HG02763 (cell line): ENCODE results near the gene VTI1A.

Experiments used
- ATAC-seq: cut with Tn5 transposase; IDR thresholded peaks from one replicate; pipeline ENCODE4 v1.9.1; 2021; ENCODE audit warnings: mild to moderate bottlenecking, moderate library complexity; ENCODE audit not compliant: unreplicated experiment

VTI1A gene

DNA sequence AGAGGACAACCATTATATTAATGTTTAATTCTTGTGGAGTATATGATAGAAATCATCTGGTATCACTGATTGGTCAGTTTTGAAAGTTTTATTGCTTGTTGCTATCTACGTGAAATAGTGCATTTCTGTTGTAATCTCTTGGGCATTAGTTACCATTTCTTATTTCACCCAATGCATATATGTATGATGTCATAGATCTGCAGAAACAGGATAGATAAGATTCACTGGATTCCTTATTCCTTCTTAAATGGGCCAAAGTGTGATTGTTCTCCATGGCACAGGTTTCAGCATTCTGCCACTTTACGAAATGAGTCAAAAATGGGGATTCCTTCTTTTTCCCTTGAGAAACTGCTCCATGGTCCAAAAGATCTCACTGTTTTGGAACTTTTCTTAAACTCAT, 56.6 kb downstream of the VTI1A start:
- ATAC-seq: no peak

DNA sequence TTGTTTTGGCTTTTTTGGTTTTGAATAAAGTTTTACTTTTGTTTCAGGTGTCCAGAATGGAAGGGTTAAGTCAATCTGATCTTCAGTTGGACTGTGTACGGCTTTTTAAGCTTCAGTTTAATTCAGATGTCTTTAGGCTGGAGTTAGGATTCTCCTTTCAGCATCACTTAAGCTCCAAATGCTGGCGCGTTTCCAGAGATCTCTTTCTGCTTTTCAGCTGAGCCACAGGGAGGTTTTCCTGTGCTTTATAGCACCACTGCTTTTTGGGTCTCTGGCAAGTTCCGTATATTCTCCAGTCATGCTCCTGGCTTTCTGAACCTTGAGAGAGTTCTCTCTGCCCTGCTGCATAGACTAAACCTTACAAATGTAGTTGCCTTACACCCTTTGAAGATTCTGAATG, 60.0 kb downstream of the VTI1A start:
- no peak for ATAC-seq

DNA sequence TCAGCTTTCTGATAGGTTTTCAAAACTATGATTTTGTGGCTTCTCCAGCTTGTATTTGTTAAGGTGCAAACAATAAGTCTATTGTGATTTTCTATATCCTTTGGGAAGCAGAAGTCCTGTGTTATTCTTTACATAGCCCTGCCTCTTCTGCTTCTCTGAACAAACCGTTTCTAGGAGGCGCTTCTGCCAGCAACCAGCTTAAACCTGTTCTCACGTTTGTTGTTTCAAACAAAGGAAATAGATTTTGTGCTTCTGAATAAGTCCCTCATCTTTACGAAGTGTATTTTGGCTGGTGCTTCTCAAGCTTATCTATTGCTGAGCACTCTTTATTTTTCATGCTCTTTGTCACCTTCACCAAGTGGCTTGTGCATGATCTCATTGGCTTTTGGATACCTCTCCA, 61.0 kb downstream of the VTI1A start:
- no peak for ATAC-seq

DNA sequence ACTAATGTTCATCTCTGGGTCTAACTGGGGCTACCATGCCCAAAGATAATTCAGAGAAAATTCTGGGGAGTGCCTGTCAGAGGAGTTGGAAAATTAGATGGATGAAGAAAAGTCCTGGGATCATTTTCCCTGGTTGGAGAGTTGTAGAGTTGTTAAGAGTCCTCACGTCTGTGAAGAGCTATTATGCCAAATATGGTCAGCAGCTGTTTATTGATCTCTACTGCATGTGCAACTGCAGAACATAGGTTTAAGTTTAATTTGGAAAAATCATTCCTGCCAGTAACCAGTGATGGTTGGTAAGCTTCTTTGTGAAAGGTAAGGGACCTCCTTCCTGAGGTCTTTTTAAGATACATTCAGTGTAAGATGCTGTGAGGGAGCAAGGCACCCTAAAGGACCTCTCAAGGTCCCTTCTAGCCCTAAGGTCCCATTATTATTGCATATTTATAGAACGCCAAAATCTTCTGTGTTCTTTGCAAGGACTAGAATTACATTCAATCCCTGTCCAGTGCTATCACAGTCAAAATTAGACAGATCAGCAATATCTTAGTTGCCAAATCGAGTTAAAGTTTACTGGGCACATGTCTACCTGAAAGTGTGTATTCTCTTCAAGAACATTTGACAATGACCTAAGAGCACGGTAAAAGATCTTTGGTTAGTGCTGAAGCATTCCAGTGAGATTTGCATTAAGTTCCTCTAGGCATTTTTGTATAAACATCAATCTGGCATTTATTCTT, 62.7 kb downstream of the VTI1A start:
- ATAC-seq: no peak

DNA sequence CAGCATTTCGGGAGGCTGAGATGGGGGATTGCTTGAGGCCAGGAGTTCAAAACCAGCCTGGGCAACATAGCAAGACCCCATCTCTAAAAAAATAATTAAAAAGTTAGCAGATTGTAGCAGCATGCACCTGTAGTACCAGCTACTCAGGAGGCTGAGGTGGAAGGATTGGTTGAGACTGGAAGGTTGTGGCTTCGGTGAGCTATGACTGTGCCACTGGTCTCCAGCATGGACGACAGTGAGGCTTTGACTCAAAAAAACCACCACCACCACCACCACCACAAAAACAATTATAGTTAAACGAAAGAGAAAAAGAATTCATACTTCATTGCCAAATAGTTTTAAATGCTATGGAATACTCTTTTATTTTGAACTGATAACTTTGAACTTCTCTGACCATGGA, 63.4 kb downstream of the VTI1A start:
- ATAC-seq: no peak

DNA sequence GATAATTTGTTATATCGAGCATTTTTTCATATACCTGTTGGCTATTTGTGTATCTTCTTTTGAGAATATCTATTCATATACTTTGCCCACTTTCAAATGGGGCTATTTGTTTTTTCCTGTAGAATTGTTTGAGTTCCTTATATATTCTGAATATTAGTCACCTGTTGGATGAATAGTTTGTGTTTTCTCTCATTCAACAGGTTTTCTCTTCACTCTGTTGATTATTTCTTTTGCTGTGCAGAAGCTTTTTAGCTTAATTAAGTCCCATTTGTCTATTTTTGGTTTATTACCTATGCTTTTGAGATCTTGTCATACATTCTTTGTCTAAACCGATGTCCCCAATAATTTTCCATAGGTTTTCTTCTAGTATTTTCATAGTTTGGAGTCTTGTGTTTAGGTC, 65.3 kb downstream of the VTI1A start:
- no peak for ATAC-seq

DNA sequence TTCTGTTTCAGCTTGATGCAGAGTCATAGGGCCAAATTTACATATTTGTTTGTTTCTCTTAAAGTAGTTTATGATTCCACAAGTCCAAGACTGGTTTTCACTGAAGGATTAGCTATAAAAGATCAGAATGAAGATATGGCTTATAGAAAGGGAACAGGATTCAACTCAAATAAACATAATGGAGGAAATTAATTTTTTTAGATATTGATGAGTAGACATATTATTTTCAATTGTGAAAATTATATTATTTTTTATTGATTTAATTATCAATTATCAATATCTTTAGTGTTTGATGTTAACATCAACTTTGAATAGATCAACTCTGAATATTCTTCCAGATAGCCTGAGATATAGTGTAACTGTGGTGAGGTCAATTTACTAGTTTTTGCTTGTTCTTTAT, 68.1 kb downstream of the VTI1A start:
- no peak for ATAC-seq

DNA sequence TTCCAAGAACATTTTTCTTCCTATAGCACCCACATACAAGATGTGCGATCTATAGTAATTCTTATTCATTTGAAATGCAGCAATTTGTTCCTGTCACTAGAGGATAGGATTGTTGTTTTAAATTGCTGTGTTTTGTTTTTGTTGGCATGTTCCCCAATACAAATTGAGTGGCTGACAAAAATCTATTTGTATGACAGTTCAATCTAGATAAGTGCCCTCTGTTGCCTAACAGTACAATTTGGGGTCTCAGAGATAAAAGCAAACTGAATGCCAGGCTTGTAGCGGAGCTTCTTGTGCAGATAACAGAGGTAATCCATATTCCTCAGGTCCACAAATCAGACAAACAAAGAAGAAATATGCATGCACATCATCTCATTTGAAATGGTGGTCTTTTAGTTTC, 68.8 kb downstream of the VTI1A start:
- no peak for ATAC-seq

DNA sequence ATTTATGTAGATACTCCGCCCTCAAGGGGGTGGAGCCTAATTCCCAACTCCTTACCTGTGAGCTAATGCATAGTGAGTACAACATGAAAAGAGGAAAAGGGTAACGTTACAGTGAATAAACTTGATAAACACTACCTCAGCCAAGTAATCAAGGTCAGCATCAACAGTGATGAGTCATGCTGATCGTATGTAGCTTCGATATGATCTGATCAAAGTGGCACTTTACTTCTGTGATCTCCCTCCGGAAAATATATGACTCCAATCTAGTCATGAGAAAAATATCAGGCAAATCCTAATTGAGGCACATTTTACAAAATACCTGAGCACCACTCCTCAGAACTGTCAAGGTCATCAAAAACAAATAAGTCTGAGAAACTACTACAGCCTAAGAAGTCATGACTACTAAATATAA, 70.4 kb downstream of the VTI1A start:
- no peak for ATAC-seq

DNA sequence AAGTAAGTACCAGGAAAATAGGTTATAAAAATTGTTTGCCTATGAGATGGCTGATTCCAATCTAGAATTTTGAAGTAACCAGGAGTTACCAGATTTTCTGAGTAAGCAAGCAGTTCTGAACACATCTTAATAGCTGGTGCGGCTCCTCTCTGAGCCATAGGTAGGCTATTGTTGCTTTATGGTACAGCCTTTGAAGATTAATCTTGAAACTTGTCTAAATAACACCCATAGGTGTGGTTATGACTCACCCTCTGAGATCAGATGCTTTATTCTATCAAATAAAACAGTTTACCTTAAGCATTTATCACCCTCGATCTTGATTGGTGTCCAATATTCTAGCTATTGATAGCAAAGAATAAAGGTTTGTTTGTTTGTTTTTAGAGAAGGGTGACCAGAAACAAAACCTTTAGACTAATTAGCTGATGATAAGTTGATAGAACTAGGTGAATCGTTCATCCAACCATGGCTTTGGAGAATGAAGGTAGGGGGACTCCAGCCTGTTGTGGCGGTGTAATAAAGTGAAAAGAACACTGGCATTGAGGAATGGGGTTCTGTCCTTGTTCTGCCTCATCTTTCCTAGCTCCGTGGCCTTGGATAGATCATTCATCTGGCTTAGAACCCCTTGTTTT, 72.2 kb downstream of the VTI1A start:
- no peak for ATAC-seq

DNA sequence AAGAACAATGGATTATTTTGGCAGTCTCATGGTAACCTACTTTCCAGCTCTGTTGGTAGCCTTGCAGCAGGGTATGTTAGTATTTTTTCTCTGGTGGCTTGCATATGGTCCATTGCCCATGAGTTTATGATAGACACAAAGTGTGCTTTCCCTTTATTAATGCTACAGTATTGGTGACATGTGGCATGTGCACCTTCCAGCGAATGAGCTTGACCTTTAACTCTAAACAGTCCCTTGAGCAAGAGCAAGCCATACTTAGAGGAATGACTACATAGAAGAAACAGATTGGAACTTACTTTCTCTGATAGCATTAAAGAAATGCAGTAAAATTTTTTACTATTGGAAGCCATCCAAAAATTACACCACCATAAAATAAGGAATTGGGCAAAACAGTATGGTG, 73.9 kb downstream of the VTI1A start:
- no peak for ATAC-seq

DNA sequence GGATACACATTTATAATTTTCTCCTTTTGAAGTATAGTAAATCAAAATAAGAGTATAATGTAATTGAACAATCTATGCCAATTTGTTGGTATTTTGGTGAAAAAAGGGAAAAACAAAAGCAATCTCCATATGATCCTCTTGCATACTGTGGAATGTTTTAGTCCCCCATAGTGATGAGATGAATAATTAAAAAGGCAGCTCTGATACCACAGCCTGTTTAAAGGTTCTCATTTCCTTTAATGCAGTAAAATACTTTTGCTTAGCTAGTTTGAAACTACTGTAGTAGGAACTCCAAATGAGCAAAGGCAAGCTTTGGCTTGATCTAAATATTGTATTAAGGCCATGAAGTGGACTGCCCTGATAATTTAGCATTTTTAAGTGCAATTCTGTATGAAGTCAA, 77.6 kb downstream of the VTI1A start:
- no peak for ATAC-seq

DNA sequence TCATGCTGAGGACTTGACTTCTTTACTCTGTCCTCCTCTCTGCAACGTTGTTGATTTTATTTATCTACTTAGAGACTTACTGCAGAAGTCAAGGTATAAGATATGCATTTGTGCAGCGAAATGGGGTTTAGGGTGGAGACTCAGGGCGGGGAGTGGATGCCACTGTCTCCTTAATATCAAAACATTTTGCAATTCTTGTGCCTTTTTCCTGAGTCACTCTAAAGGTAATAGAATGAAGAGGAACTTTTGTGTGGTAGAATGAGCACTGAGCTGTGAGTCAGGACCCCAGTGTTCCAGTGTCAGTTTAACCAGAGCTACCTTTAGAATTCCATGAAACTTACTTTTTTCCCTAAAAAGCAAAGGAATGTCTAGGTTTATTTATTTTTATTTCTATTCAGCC, 78.2 kb downstream of the VTI1A start:
- ATAC-seq: no peak

DNA sequence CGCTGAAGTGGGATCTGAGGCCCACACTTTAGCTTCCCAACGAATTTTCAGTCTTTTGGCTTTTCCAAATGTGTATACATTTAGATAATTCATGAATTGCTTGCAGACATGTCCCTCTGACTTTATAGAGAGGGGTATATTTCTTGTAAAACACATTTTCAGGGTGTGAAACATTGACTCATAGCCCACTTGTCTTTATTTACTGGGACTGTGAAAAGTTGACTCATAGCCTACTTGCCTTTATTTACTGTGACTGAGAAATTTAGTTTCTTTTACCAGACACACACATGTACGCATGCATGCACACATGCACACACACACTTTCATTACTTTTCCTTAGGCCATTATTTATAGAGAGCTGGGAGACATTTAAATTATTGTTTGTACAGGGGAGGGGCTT, 79.1 kb downstream of the VTI1A start:
- ATAC-seq: peak; percentile 77

DNA sequence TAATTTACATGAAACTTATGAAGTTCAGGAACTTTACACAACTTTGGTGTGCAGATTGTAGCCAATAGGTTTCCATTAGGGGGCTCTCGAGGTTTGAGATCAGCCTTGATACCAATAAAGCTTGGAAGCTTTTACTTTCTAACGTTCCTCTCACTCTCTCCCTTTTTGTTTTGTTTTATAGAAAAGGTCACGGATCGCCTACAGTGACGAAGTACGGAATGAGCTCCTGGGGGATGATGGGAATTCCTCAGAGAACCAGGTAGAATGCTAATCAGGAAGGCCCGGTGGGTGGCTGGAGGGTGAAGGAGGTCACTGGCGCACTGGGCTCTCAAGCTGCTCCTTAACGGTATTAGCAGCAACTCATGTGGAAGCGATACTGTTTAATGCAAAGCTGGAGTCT, 79.9 kb downstream of the VTI1A start:
- no peak for ATAC-seq

DNA sequence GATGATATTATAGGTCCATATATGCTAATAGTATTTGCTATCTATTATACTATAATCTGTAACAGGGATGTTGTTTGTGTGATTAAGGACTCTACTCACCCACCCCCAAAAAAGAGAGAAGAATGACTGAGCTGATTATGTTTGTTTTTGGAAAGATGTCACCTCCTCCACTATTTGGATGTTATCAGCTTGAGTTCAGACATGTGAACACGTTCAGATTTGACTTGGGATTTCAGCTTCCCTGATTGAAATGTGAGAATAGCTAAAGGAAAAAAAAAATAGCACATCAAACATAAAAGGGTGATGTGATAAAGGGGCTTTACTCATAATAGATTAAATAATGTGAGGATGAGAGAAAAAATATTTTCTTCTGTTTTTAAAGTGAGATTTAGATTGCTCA, 81.2 kb downstream of the VTI1A start:
- ATAC-seq: no peak

DNA sequence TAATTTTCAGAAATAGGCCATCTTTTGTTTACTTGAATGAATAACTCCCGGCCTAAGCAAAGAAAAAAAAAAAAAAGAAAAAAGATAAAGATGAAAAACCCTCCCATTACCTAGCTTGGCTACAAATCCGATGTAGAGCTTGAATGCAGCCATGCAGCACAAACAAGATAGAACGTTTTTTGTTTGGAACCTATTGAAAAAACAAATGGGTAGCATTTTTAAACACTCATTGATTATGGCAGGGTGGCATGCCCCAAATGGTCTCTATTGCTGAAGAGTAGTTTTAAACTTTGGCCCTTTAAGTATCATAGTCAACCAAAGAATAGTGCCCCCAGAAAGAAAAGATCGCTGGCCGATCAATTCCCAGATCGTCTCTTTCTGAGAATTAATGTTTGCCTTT, 84.4 kb downstream of the VTI1A start:
- no peak for ATAC-seq

DNA sequence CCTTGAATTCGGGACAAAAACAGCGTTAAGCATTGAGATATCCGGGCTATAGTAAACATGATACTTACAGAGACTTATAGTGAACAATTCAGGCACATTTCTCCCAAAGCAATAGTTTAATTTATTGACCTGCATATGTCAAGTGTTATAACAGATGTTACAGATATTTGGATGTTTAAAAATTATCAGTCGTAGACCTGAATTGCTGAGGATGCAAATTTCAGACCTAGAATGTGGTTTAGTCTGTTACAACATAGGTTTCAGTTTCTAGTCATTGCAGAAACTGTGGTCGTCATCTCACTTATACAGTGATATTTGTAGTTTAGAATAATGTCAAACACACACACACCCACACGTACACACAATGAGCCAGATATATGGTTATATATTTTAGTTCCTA, 85.2 kb downstream of the VTI1A start:
- peak; percentile 96 for ATAC-seq

DNA sequence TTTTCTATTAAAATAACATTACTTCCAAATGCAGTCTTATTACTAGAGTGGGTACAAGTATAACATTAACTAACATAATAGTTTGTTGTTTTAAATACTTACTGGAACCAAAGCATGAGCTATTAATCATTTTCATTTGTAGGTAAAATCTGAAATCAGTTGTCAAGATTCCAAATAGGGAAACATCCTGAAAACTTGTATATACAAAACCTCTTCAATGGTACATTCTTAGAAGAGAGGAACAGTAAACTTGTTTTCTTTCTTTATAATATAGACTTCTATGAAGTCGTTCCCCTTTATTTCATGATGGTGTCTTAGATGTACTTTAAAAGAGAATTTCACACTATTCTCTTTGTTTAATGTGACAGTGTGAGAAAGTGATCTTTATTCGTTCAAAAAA, 85.9 kb downstream of the VTI1A start:
- no peak for ATAC-seq

DNA sequence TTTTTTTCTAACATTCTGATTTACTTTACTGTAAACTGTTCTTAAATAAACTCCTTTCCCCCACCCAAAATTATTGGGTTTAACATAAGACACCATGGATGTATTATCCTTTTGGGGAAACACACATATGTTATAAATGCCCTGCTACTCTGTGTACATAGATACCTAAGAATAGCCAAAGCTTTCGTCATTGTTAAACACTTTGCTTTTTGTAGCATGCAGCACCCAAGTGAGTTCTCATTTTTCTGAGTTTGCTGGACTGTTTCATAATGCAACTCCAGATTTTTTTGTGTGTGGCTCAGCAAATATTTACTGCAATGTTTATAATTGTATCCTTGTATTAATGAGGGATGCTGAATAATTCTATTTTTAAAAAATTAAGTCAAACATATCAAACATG, 86.9 kb downstream of the VTI1A start:
- no peak for ATAC-seq

DNA sequence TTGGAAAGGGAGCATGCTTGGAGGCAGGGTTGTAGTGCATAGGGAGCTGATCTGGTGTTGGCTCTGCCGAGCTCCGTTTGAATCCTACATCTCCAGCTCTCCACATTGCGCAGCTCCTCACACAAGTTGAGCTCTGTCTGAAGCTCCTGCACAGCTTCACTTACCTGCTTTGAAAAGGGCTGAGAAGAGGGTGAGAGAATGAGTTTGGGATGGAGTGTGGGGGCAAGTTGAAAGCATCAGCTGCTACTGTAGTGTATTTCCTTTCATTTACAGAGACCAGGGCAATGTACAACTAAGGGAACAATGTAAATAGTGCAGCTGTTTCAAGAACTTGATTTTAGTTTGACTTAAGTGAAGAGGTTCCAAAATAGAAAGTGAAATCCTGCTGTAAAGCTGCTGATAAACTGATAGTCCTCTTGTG, 88.5 kb downstream of the VTI1A start:
- ATAC-seq: peak; percentile 55

DNA sequence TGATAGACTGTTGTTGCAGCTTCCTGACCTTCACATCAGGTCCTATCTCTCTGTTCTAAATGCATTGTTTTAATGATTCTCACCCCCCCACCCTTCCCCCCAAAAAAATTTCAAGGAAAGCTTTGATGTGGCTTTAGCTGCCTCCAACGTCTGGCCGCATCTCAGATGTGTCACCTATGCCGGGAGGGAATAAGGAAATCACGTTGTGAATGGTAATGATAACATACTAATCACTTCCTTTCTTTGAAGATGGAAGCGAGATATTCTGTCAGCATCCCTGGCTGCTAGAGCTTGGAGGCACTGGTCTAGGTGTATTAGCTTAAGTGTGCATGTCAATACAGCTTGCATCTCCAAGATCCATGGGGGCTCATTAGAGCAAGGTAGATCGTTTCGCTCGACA, 89.6 kb downstream of the VTI1A start:
- no peak for ATAC-seq

DNA sequence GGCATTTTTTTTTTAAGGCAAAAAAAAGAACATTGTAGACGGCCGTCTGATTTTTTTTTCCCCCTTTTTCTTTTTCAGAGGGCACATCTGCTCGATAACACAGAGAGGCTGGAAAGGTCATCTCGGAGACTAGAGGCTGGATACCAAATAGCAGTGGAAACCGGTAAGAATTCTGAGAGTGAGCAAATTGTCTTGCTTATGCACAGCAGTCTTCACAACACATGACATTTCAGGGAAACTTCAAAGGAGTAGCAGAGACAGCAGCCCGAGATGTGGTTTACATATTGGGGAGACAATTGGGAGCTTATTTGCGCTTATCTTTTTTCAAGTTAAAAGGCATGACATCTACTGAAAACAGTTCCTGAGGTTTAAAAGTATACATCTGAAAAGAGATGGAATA, 91.2 kb downstream of the VTI1A start:
- ATAC-seq: no peak
